ENCODE measurements around the gene ERGIC1.

The ERGIC1 gene

GRCh38 chr5:172907657-172908056, 73.6 kb downstream of the ERGIC1 start:
- Mint-ChIP-seq H3K36me3 (no peaks in the 10 kb centered on the region), H3K4me1 (ENCODE audit: low read depth) (no peaks in the 10 kb centered on the region), H3K27me3 (no peaks in the 10 kb centered on the region), H3K4me3 (no peak overlapping the region), H3K9me3 (ENCODE audit: low read depth) (no peaks in the 10 kb centered on the region), H3K27ac (no peak overlapping the region)

- peaks cover 3% of the 10 kb centered on the region for H3K36me3 Mint-ChIP-seq
- H3K4me1 Mint-ChIP-seq (ENCODE audit: low read depth): no peaks in the 10 kb centered on the region
- H3K4me3 Mint-ChIP-seq: no peak overlapping the region
- no peaks in the 10 kb centered on the region for H3K9me3 Mint-ChIP-seq (ENCODE audit: low read depth)
- H3K27me3 Mint-ChIP-seq: no peaks in the 10 kb centered on the region
- H3K27ac Mint-ChIP-seq: no peak overlapping the region
Observed at GRCh38 chr5:172908662-172909061, 74.6 kb downstream of the ERGIC1 start.

- no peak overlapping the region for H3K27ac Mint-ChIP-seq
- no peaks in the 10 kb centered on the region for H3K4me1 Mint-ChIP-seq (ENCODE audit: low read depth)
- H3K4me3 Mint-ChIP-seq: no peak overlapping the region
- peaks cover 3% of the 10 kb centered on the region for H3K36me3 Mint-ChIP-seq
- no peaks in the 10 kb centered on the region for H3K9me3 Mint-ChIP-seq (ENCODE audit: low read depth)
- no peaks in the 10 kb centered on the region for H3K27me3 Mint-ChIP-seq
Observed at GRCh38 chr5:172909931-172910502, 76.0 kb downstream of the ERGIC1 start.

- no peaks in the 10 kb centered on the region for H3K9me3 Mint-ChIP-seq (ENCODE audit: low read depth)
- no peak overlapping the region for H3K4me3 Mint-ChIP-seq
- H3K4me1 Mint-ChIP-seq (ENCODE audit: low read depth): no peaks in the 10 kb centered on the region
- no peak overlapping the region for H3K27ac Mint-ChIP-seq
- peaks cover 5% of the 10 kb centered on the region for H3K36me3 Mint-ChIP-seq
- no peaks in the 10 kb centered on the region for H3K27me3 Mint-ChIP-seq
Observed at GRCh38 chr5:172910828-172911627, 77.0 kb downstream of the ERGIC1 start.

GRCh38 chr5:172911628-172911880, 77.5 kb downstream of the ERGIC1 start:
- no peaks in the 10 kb centered on the region for H3K9me3 Mint-ChIP-seq (ENCODE audit: low read depth)
- H3K4me3 Mint-ChIP-seq: no peak overlapping the region
- H3K27ac Mint-ChIP-seq: no peak overlapping the region
- H3K4me1 Mint-ChIP-seq (ENCODE audit: low read depth): no peaks in the 10 kb centered on the region
- H3K36me3 Mint-ChIP-seq: peaks cover 5% of the 10 kb centered on the region
- no peaks in the 10 kb centered on the region for H3K27me3 Mint-ChIP-seq

GRCh38 chr5:172911976-172912375, 77.9 kb downstream of the ERGIC1 start:
- no peak overlapping the region for H3K4me3 Mint-ChIP-seq
- H3K4me1 Mint-ChIP-seq (ENCODE audit: low read depth): peaks cover under 1% of the 10 kb centered on the region
- no peaks in the 10 kb centered on the region for H3K9me3 Mint-ChIP-seq (ENCODE audit: low read depth)
- no peaks in the 10 kb centered on the region for H3K27me3 Mint-ChIP-seq
- peaks cover 5% of the 10 kb centered on the region for H3K36me3 Mint-ChIP-seq
- H3K27ac Mint-ChIP-seq: no peak overlapping the region

- Mint-ChIP-seq H3K4me3 (no peak overlapping the region), H3K27ac (no peak overlapping the region), H3K9me3 (ENCODE audit: low read depth) (no peaks in the 10 kb centered on the region), H3K36me3 (peaks cover 5% of the 10 kb centered on the region), H3K4me1 (ENCODE audit: low read depth) (peaks cover 10% of the 10 kb centered on the region), H3K27me3 (no peaks in the 10 kb centered on the region)
Observed at GRCh38 chr5:172913117-172913850, 79.2 kb downstream of the ERGIC1 start.

- H3K27ac Mint-ChIP-seq: no peak overlapping the region
- H3K36me3 Mint-ChIP-seq: peaks cover 5% of the 10 kb centered on the region
- H3K4me1 Mint-ChIP-seq (ENCODE audit: low read depth): peaks cover 23% of the 10 kb centered on the region
- H3K4me3 Mint-ChIP-seq: no peak overlapping the region
- no peaks in the 10 kb centered on the region for H3K27me3 Mint-ChIP-seq
- H3K9me3 Mint-ChIP-seq (ENCODE audit: low read depth): no peaks in the 10 kb centered on the region
Observed at GRCh38 chr5:172915514-172915913, 81.5 kb downstream of the ERGIC1 start.

GRCh38 chr5:172918421-172919371, 84.6 kb downstream of the ERGIC1 start:
- H3K36me3 Mint-ChIP-seq: peaks cover 2% of the 10 kb centered on the region
- H3K27me3 Mint-ChIP-seq: no peaks in the 10 kb centered on the region
- H3K4me3 Mint-ChIP-seq: peak overlapping the region; percentile 80
- peaks cover 25% of the 10 kb centered on the region for H3K4me1 Mint-ChIP-seq (ENCODE audit: low read depth)
- peak overlapping the region; percentile 89 for H3K27ac Mint-ChIP-seq
- no peaks in the 10 kb centered on the region for H3K9me3 Mint-ChIP-seq (ENCODE audit: low read depth)

- no peak overlapping the region for H3K4me3 Mint-ChIP-seq
- H3K27me3 Mint-ChIP-seq: no peaks in the 10 kb centered on the region
- H3K9me3 Mint-ChIP-seq (ENCODE audit: low read depth): no peaks in the 10 kb centered on the region
- peak overlapping the region; percentile 72 for H3K27ac Mint-ChIP-seq
- peaks cover 25% of the 10 kb centered on the region for H3K4me1 Mint-ChIP-seq (ENCODE audit: low read depth)
- peaks cover 2% of the 10 kb centered on the region for H3K36me3 Mint-ChIP-seq
Observed at GRCh38 chr5:172919525-172920446, 85.7 kb downstream of the ERGIC1 start.

- no peaks in the 10 kb centered on the region for H3K9me3 Mint-ChIP-seq (ENCODE audit: low read depth)
- peaks cover 25% of the 10 kb centered on the region for H3K4me1 Mint-ChIP-seq (ENCODE audit: low read depth)
- H3K27me3 Mint-ChIP-seq: no peaks in the 10 kb centered on the region
- H3K4me3 Mint-ChIP-seq: no peak overlapping the region
- H3K36me3 Mint-ChIP-seq: peaks cover 2% of the 10 kb centered on the region
- no peak overlapping the region for H3K27ac Mint-ChIP-seq
Observed at GRCh38 chr5:172920447-172920849, 86.4 kb downstream of the ERGIC1 start.

GRCh38 chr5:172920995-172921394, 86.9 kb downstream of the ERGIC1 start:
- no peaks in the 10 kb centered on the region for H3K9me3 Mint-ChIP-seq (ENCODE audit: low read depth)
- H3K4me3 Mint-ChIP-seq: no peak overlapping the region
- peaks cover 25% of the 10 kb centered on the region for H3K4me1 Mint-ChIP-seq (ENCODE audit: low read depth)
- no peaks in the 10 kb centered on the region for H3K27me3 Mint-ChIP-seq
- no peak overlapping the region for H3K27ac Mint-ChIP-seq
- H3K36me3 Mint-ChIP-seq: no peaks in the 10 kb centered on the region

- Mint-ChIP-seq H3K36me3 (no peaks in the 10 kb centered on the region), H3K27me3 (no peaks in the 10 kb centered on the region), H3K4me1 (ENCODE audit: low read depth) (peaks cover 25% of the 10 kb centered on the region), H3K9me3 (ENCODE audit: low read depth) (no peaks in the 10 kb centered on the region), H3K27ac (no peak overlapping the region), H3K4me3 (no peak overlapping the region)
Observed at GRCh38 chr5:172921906-172922305, 87.9 kb downstream of the ERGIC1 start.

GRCh38 chr5:172923539-172923938, 89.5 kb downstream of the ERGIC1 start:
- H3K9me3 Mint-ChIP-seq (ENCODE audit: low read depth): no peaks in the 10 kb centered on the region
- H3K4me1 Mint-ChIP-seq (ENCODE audit: low read depth): peaks cover 12% of the 10 kb centered on the region
- no peak overlapping the region for H3K4me3 Mint-ChIP-seq
- H3K36me3 Mint-ChIP-seq: peaks cover 4% of the 10 kb centered on the region
- no peaks in the 10 kb centered on the region for H3K27me3 Mint-ChIP-seq
- no peak overlapping the region for H3K27ac Mint-ChIP-seq
